PC-9 (cell line): Measurements from ENCODE around the gene MUC5AC.

Experiments used
- CTCF ChIP-seq: fragments of 200-600 bp; sonication (generic); conservative IDR thresholded peaks from 2 replicates; pipeline ENCODE4 v1.6.1; 2017; ENCODE audit warnings: mixed run types, antibody characterized with exemption, mild to moderate bottlenecking, moderate library complexity
- EZH2 ChIP-seq: fragments of 200-600 bp; sonication (generic); IDR thresholded peaks from 2 replicates; pipeline ENCODE4 v1.8.0; 2017; ENCODE audit warnings: antibody characterized with exemption, low read depth

- TF ChIP-seq CTCF, result no peak
- TF ChIP-seq EZH2, result no peak
Measured at GRCh38 chr11:1208394-1209261, 50.9 kb downstream of the MUC5AC start.
